T-helper 2 cell (primary cell): ENCODE measurements around the gene SNAPC4.
"Not testable (repeated sequence)": the region's sequence is repeated elsewhere in the genome, so short reads cannot be mapped to it uniquely, and the experiment has no call there.

ENCODE experiments used
- DNase-seq, 5 experiments: peaks; one replicate each; pipeline versions ENCODE4 v3.0.0 to v3.0.0-alpha.2; 2012 to 2022

Gene SNAPC4

DNA sequence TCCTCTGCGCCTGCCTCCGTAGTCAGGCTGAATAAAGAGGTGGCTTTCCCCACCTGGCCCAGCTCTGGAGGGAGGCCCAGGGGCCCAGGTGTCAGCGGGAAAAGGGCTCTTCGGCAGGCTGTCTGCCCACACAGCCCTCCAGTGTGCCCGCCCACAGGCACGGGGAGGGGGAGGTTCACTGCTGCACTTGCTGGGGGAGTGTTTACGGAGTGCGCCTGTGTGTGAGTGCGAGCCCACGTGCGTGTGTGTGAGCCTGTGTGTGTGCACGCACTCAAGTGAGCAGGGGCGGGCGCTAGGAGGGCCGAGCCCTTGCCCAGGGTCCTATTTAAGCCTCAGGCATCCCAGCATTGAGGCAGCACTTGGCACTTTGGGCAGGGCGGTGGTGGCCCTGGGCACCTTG is 47.3 kb downstream of the SNAPC4 start:
- DNase-seq = no peak

DNA sequence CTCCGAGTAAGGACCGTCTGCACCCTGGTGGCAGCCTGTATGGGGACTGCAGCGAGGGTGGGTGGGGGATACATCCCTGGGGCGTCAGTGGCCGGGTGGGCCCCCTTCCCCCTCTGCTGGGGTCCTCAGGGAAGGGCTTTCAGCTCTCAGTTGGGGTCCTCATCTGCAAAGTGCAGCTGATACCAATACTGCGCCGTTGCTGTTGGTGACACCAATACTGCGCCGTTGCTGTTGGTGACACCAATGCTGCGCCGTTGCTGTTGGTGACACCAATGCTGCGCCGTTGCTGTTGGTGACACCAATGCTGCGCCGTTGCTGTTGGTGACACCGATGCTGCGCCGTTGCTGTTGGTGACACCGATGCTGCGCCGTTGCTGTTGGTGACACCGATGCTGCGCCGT is 48.1 kb downstream of the SNAPC4 start:
- DNase-seq = not testable (repeated sequence)

DNA sequence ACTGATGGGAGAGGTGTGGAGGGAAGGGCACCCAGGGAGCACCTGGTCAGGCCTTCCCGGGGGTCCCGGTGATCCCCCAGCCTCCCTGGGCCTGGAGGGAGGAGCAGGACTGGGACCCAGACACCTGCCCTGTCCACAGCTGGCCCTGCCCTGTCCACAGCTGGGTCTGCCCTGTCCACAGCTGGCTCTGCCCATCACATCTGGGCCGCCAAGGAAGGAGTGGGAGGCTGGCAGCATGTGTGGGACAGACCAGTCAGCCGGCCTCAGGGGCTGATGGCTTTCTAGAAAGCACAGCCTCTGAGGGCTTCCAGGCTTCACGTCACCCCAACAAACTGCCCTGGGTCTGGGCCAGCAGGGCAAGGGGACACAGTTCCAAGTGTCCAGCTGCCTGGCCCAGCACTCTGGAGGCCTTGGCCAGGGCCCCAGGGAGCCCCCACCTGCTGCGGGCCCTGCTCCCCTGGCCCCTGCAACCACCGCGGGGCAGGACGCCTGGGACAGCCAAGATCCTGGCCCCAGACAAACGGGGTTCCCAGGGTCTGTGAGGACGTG is 48.6 kb downstream of the SNAPC4 start:
- DNase-seq = no peak
